Neural cell (in vitro differentiated cells): ENCODE data around the gene SHBG. TPM values are rescaled to one million over a fixed set of nuclear protein-coding genes. Genes with fewer than 3 reads are reported as not detected.

ENCODE experiments used
- H2AFZ ChIP-seq: fragments of 200-600, 300-800 bp; sonication (generic), shearing (Covaris generic); 2 replicates; pipeline ENCODE4 v1.6.0; 2014; ENCODE audit warnings: low read depth, mild to moderate bottlenecking, antibody characterized with exemption, low read length, moderate library complexity
- H3F3A ChIP-seq: fragments of 200-600 bp; shearing (Covaris generic); 2 replicates; pipeline ENCODE4 v1.6.1; 2016; ENCODE audit warnings: mild to moderate bottlenecking, moderate library complexity, mixed read lengths, antibody characterized with exemption, low read length; ENCODE audit not compliant: insufficient read depth, poor library complexity, severe bottlenecking
- H3K27ac ChIP-seq: fragments of 200-600, 300-800 bp; sonication (generic), shearing (Covaris generic); 2 replicates; pipeline ENCODE4 v1.5.1; 2014; ENCODE audit warnings: mild to moderate bottlenecking, low read length, moderate library complexity
- H3K27me3 ChIP-seq: fragments of 300-800, 200-600 bp; sonication (generic), shearing (Covaris generic); 2 replicates; pipeline ENCODE4 v1.6.0; 2014; ENCODE audit warnings: mild to moderate bottlenecking, low read depth, low read length, moderate library complexity; ENCODE audit not compliant: insufficient read depth
- H3K36me3 ChIP-seq: fragments of 300-800, 200-600 bp; sonication (generic), shearing (Covaris generic); 2 replicates; pipeline ENCODE4 v1.5.1; 2014; ENCODE audit warnings: mild to moderate bottlenecking, antibody characterized with exemption, low read length, moderate library complexity; ENCODE audit not compliant: insufficient read depth
- H3K4me2 ChIP-seq: fragments of 300-800, 200-600 bp; sonication (generic), shearing (Covaris generic); 2 replicates; pipeline ENCODE4 v1.6.0; 2014; ENCODE audit warnings: mild to moderate bottlenecking, low read length
- H3K4me3 ChIP-seq: fragments of 300-800, 200-600 bp; sonication (generic), shearing (Covaris generic); 2 replicates; pipeline ENCODE4 v1.5.1; 2014; ENCODE audit warnings: mild to moderate bottlenecking, low read length, moderate library complexity
- H3K79me2 ChIP-seq: fragments of 200-600 bp; shearing (Covaris generic); replicated peaks from 2 replicates; pipeline ENCODE4 v1.6.0; 2014; ENCODE audit warnings: mild to moderate bottlenecking, low read length, moderate library complexity; ENCODE audit not compliant: insufficient read depth
- H3K9ac ChIP-seq: fragments of 300-800, 200-600 bp; sonication (generic), shearing (Covaris generic); 2 replicates; pipeline ENCODE4 v1.6.1; 2016; ENCODE audit warnings: mild to moderate bottlenecking, low read length, mixed read lengths
- H3K9me2 ChIP-seq: fragments of 200-600 bp; shearing (Covaris generic); 2 replicates; pipeline ENCODE4 v1.6.1; 2016; ENCODE audit warnings: mild to moderate bottlenecking, low read length, mixed read lengths; ENCODE audit not compliant: insufficient read depth
- H3K9me3 ChIP-seq: fragments of 200-600, 300-800 bp; sonication (generic), shearing (Covaris generic); 2 replicates; pipeline ENCODE4 v1.6.1; 2016; ENCODE audit warnings: mild to moderate bottlenecking, mixed run types, low read length, moderate library complexity, mixed read lengths
- H4K20me1 ChIP-seq: fragments of 200-600 bp; shearing (Covaris generic); 2 replicates; pipeline ENCODE4 v1.6.1; 2016; ENCODE audit warnings: mild to moderate bottlenecking, mixed run types; ENCODE audit not compliant: insufficient read depth
- EP300 ChIP-seq: fragments of 450-650 bp; conservative IDR thresholded peaks from 2 replicates; pipeline ENCODE4 v1.6.1; 2014; ENCODE audit warnings: antibody characterized with exemption, mild to moderate bottlenecking, moderate library complexity; ENCODE audit not compliant: poor library complexity, severe bottlenecking
- EZH2 ChIP-seq: fragments of 200-600, 300-800 bp; shearing (Covaris generic), sonication (generic); IDR thresholded peaks from 2 replicates; pipeline ENCODE4 v1.6.1; 2014; ENCODE audit warnings: antibody characterized with exemption, low read length, borderline replicate concordance, mild to moderate bottlenecking; ENCODE audit not compliant: insufficient read depth, poor library complexity, severe bottlenecking
- MXI1 ChIP-seq: fragments of 450-650 bp; conservative IDR thresholded peaks from 2 replicates; pipeline ENCODE4 v1.6.1; 2014; ENCODE audit warnings: antibody characterized with exemption, mild to moderate bottlenecking; ENCODE audit not compliant: poor library complexity, severe bottlenecking
- POLR2AphosphoS5 ChIP-seq: IDR thresholded peaks from 2 replicates; pipeline ENCODE4 v1.6.1; 2012
- RAD21 ChIP-seq: fragments of 450-650 bp; conservative IDR thresholded peaks from 2 replicates; pipeline ENCODE4 v1.6.1; 2014; ENCODE audit warnings: antibody characterized with exemption, mild to moderate bottlenecking, moderate library complexity
- SMC3 ChIP-seq: fragments of 450-650 bp; conservative IDR thresholded peaks from 2 replicates; pipeline ENCODE4 v1.6.1; 2014; ENCODE audit warnings: antibody characterized with exemption, mild to moderate bottlenecking, moderate library complexity; ENCODE audit not compliant: poor library complexity
- TAF1 ChIP-seq: IDR thresholded peaks from 2 replicates; pipeline ENCODE4 v1.6.1; 2012; ENCODE audit warnings: low read depth
- polyA plus RNA-seq: library from polyadenylated mRNA; depleted of rRNA; stranded (reverse); fragments of >200 nt; gene quantifications from 2 replicates; pipeline ENCODE4 v1.2.3, GENCODE V29; 2014
- TF ChIP-seq, protein P1 (sequence below): IDR thresholded peaks from 2 replicates; pipeline ENCODE4 v1.6.1; 2012; ENCODE audit warnings: borderline replicate concordance
- TF ChIP-seq, protein P2 (sequence below): fragments of 450-650 bp; IDR thresholded peaks from 2 replicates; pipeline ENCODE4 v1.5.1; 2014; ENCODE audit warnings: antibody characterized with exemption, mild to moderate bottlenecking, moderate library complexity; ENCODE audit not compliant: poor library complexity, severe bottlenecking

Gene SHBG
- polyA plus RNA-seq, 1 donor from 2014 or later = 0.90 TPM

DNA sequence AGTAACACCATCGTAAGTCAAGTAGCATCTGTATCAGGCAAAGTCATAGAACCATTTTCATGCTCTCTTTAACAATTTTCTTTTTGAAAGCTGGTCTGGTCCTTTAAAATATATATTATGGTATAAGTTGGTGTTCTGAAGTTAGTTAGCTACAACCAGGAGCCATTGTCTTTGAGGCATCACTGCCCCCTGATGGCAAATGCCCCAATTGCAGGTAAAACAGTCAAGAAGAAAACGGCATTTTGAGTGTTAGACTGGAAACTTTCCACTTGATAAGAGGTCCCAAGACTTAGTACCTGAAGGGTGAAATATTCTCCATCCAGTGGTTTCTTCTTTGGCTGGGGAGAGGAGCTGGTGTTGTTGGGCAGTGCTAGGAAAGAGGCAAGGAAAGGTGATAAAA is 43.3 kb downstream of the SHBG start:
- no peak overlapping the region for H3K4me2 ChIP-seq
- H3K9me2 ChIP-seq = no peaks in the 10 kb centered on the region
- no peak overlapping the region for H2AFZ ChIP-seq
- no peaks in the 10 kb centered on the region for H3K79me2 ChIP-seq
- H3K4me3 ChIP-seq = no peak overlapping the region
- H3K36me3 ChIP-seq = peaks cover 11% of the 10 kb centered on the region
- no peak overlapping the region for H3K27ac ChIP-seq
- H3K9ac ChIP-seq = no peak overlapping the region
- TF ChIP-seq, protein P1, sequence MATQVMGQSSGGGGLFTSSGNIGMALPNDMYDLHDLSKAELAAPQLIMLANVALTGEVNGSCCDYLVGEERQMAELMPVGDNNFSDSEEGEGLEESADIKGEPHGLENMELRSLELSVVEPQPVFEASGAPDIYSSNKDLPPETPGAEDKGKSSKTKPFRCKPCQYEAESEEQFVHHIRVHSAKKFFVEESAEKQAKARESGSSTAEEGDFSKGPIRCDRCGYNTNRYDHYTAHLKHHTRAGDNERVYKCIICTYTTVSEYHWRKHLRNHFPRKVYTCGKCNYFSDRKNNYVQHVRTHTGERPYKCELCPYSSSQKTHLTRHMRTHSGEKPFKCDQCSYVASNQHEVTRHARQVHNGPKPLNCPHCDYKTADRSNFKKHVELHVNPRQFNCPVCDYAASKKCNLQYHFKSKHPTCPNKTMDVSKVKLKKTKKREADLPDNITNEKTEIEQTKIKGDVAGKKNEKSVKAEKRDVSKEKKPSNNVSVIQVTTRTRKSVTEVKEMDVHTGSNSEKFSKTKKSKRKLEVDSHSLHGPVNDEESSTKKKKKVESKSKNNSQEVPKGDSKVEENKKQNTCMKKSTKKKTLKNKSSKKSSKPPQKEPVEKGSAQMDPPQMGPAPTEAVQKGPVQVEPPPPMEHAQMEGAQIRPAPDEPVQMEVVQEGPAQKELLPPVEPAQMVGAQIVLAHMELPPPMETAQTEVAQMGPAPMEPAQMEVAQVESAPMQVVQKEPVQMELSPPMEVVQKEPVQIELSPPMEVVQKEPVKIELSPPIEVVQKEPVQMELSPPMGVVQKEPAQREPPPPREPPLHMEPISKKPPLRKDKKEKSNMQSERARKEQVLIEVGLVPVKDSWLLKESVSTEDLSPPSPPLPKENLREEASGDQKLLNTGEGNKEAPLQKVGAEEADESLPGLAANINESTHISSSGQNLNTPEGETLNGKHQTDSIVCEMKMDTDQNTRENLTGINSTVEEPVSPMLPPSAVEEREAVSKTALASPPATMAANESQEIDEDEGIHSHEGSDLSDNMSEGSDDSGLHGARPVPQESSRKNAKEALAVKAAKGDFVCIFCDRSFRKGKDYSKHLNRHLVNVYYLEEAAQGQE = no peak
- TF ChIP-seq MXI1 = no peak
- no peak for TF ChIP-seq EP300
- TF ChIP-seq RAD21 = no peak
- TF ChIP-seq, protein P2, sequence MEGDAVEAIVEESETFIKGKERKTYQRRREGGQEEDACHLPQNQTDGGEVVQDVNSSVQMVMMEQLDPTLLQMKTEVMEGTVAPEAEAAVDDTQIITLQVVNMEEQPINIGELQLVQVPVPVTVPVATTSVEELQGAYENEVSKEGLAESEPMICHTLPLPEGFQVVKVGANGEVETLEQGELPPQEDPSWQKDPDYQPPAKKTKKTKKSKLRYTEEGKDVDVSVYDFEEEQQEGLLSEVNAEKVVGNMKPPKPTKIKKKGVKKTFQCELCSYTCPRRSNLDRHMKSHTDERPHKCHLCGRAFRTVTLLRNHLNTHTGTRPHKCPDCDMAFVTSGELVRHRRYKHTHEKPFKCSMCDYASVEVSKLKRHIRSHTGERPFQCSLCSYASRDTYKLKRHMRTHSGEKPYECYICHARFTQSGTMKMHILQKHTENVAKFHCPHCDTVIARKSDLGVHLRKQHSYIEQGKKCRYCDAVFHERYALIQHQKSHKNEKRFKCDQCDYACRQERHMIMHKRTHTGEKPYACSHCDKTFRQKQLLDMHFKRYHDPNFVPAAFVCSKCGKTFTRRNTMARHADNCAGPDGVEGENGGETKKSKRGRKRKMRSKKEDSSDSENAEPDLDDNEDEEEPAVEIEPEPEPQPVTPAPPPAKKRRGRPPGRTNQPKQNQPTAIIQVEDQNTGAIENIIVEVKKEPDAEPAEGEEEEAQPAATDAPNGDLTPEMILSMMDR = peak; percentile 27
- no peaks in the 10 kb centered on the region for H4K20me1 ChIP-seq
- H3K27me3 ChIP-seq = no peaks in the 10 kb centered on the region
- H3K9me3 ChIP-seq = no peaks in the 10 kb centered on the region
- H3F3A ChIP-seq = no peaks in the 10 kb centered on the region

DNA sequence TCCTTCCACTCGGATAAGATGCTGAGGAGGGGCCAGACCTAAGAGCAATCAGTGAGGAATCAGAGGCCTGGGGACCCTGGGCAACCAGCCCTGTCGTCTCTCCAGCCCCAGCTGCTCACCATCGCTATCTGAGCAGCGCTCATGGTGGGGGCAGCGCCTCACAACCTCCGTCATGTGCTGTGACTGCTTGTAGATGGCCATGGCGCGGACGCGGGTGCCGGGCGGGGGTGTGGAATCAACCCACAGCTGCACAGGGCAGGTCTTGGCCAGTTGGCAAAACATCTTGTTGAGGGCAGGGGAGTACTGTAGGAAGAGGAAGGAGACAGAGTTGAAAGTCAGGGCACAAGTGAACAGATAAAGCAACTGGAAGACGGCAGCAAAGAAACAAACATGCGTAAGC is 45.0 kb downstream of the SHBG start:
- H3K27me3 ChIP-seq = no peaks in the 10 kb centered on the region
- H3K27ac ChIP-seq = no peak overlapping the region
- H3K9ac ChIP-seq = no peak overlapping the region
- H2AFZ ChIP-seq = no peak overlapping the region
- H3K9me3 ChIP-seq = no peaks in the 10 kb centered on the region
- no peaks in the 10 kb centered on the region for H3K9me2 ChIP-seq
- peaks cover 11% of the 10 kb centered on the region for H3K36me3 ChIP-seq
- no peaks in the 10 kb centered on the region for H3K79me2 ChIP-seq
- no peaks in the 10 kb centered on the region for H4K20me1 ChIP-seq
- H3K4me2 ChIP-seq = no peak overlapping the region
- H3F3A ChIP-seq = no peaks in the 10 kb centered on the region
- no peak overlapping the region for H3K4me3 ChIP-seq
- TF ChIP-seq, protein P2 = no peak
- TF ChIP-seq, protein P1 = no peak
- TF ChIP-seq EZH2 (no peak), TAF1 (no peak), EP300 (no peak), POLR2AphosphoS5 (no peak), SMC3 (no peak), RAD21 (no peak), MXI1 (no peak)
